Breast epithelium (tissue), 4 donors: ENCODE data around the gene CGREF1. TPM values are rescaled to one million over a fixed set of nuclear protein-coding genes. Genes with fewer than 3 reads are reported as not detected.

ENCODE experiments used
- DNase-seq, 2 donors: peaks; one replicate each; pipeline ENCODE4 v3.0.0-alpha.2; 2019; ENCODE audit warnings: low spot score in 2 of 2
- H3K27ac ChIP-seq, 2 donors: fragments of 200-600 bp; sonication (generic) in 1 of 2; one replicate each; pipeline ENCODE4 v1.5.1; 2016 to 2019; ENCODE audit warnings: mild to moderate bottlenecking in 1 of 2
- H3K27me3 ChIP-seq, 2 donors: fragments of 200-600 bp; sonication (generic) in 1 of 2; one replicate each; pipeline versions ENCODE4 v1.5.1 to v1.6.0; 2017 to 2019; ENCODE audit warnings: control low read depth in 1 of 2, mild to moderate bottlenecking in 1 of 2
- H3K36me3 ChIP-seq: fragments of 200-600 bp; one replicate; pipeline ENCODE4 v1.5.1; 2019
- H3K4me1 ChIP-seq, 2 donors: fragments of 200-600 bp; sonication (generic); one replicate each; pipeline ENCODE4 v1.5.1; 2016 to 2019; ENCODE audit warnings: control low read depth in 1 of 2
- H3K4me3 ChIP-seq, 3 donors: fragments of 200-600 bp; sonication (generic); 1 replicate in 2 of 3; 2 replicates in 1 of 3; pipeline ENCODE4 v1.5.1; 2016 to 2019; ENCODE audit warnings: mild to moderate bottlenecking in 3 of 3, moderate library complexity in 2 of 3
- H3K9me3 ChIP-seq, 2 donors: fragments of 200-600 bp; sonication (generic) in 1 of 2; one replicate each; pipeline ENCODE4 v1.5.1; 2016 to 2019; ENCODE audit warnings: control low read depth in 1 of 2
- CTCF ChIP-seq, 3 donors: fragments of 450-650 bp; IDR thresholded peaks; one replicate each; pipeline ENCODE4 v1.5.1; 2016 to 2017; ENCODE audit warnings: antibody characterized with exemption in 3 of 3, mild to moderate bottlenecking in 3 of 3, moderate library complexity in 3 of 3
- POLR2A ChIP-seq: fragments of 450-650 bp; IDR thresholded peaks from one replicate; pipeline ENCODE4 v1.6.1; 2016; ENCODE audit warnings: antibody characterized with exemption, mild to moderate bottlenecking, moderate library complexity
- POLR2AphosphoS5 ChIP-seq, 3 donors: sonication (generic); formaldehyde crosslinking; IDR thresholded peaks; one replicate each; pipeline ENCODE4 v1.6.1; 2017; ENCODE audit warnings: antibody characterized with exemption in 3 of 3
- intact Hi-C: fragments of 100-400 bp; cut with DNase I; formaldehyde crosslinking; loops from one replicate; pipeline ENCODE4 v1.15.1; 2023; ENCODE audit warnings: low total_unique reads
- total RNA-seq, 3 donors: library from RNA; depleted of rRNA; stranded (reverse); fragments of >200 nt; gene quantifications; one replicate each; pipeline ENCODE4 v1.1.0, GENCODE V29; 2016

The CGREF1 gene
- total RNA-seq, 3 donors from 2014 or later = 3.2 to 16.4 (median 3.4) TPM

- TF ChIP-seq POLR2A = no peak
- TF ChIP-seq CTCF (IDR thresholded peaks at IDR 0.05) = no peak
- TF ChIP-seq POLR2AphosphoS5 (IDR thresholded peaks at IDR 0.05) = no peak
- DNase-seq = no peak
- no peak overlapping the region for H3K4me3 ChIP-seq
- no peaks in the 10 kb centered on the region for H3K27me3 ChIP-seq
- peaks cover 0 to 18% of the 10 kb centered on the region in 2 donors for H3K4me1 ChIP-seq
- H3K36me3 ChIP-seq = no peaks in the 10 kb centered on the region
- H3K9me3 ChIP-seq = no peaks in the 10 kb centered on the region
- intact Hi-C loops = no loop called here
- H3K27ac ChIP-seq = no peak overlapping the region
Observed at GRCh38 chr2:27084297-27085061, 34.4 kb downstream of the CGREF1 start.

- Histone ChIP-seq H3K4me3 (no peak overlapping the region), H3K27me3 (no peaks in the 10 kb centered on the region), H3K9me3 (no peaks in the 10 kb centered on the region), H3K27ac (no peak overlapping the region), H3K4me1 (peaks cover 0 to 18% of the 10 kb centered on the region in 2 donors), H3K36me3 (no peaks in the 10 kb centered on the region)
- intact Hi-C loops = no loop called here
- no peak for TF ChIP-seq CTCF (IDR thresholded peaks at IDR 0.05)
- no peak for TF ChIP-seq POLR2A
- no peak for TF ChIP-seq POLR2AphosphoS5 (IDR thresholded peaks at IDR 0.05)
- no peak for DNase-seq
Observed at GRCh38 chr2:27083410-27084296, 35.3 kb downstream of the CGREF1 start.

- TF ChIP-seq POLR2AphosphoS5 (IDR thresholded peaks at IDR 0.05) = no peak
- TF ChIP-seq POLR2A = no peak
- TF ChIP-seq CTCF (IDR thresholded peaks at IDR 0.05) = no peak
- no peak overlapping the region for H3K4me3 ChIP-seq
- no peaks in the 10 kb centered on the region for H3K36me3 ChIP-seq
- intact Hi-C loops = no loop called here
- H3K27ac ChIP-seq = peak overlapping the region in 1 of 2 donors; percentile 36
- no peaks in the 10 kb centered on the region for H3K9me3 ChIP-seq
- peaks cover 0 to 18% of the 10 kb centered on the region in 2 donors for H3K4me1 ChIP-seq
- no peak for DNase-seq
- no peaks in the 10 kb centered on the region for H3K27me3 ChIP-seq
Observed at GRCh38 chr2:27082773-27083409, 36.0 kb downstream of the CGREF1 start.

DNA sequence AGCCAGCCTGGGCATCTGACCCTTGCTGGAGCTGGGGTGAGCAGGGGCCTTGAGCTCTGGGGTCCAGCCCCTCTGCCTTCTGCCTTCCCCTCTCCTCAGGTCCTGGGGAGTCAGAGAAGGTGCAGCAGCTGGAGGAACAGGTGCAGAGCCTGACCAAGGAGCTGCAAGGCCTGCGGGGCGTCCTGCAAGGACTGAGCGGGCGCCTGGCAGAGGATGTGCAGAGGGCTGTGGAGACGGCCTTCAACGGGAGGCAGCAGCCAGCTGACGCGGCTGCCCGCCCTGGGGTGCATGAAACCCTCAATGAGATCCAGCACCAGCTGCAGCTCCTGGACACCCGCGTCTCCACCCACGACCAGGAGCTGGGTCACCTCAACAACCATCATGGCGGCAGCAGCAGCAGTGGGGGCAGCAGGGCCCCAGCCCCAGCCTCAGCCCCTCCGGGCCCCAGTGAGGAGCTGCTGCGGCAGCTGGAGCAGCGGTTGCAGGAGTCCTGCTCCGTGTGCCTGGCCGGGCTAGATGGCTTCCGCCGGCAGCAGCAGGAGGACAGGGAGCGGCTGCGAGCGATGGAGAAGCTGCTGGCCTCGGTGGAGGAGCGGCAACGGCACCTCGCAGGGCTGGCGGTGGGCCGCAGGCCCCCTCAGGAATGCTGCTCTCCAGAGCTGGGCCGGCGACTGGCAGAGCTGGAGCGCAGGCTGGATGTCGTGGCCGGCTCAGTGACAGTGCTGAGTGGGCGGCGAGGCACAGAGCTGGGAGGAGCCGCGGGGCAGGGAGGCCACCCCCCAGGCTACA is 36.8 kb downstream of the CGREF1 start:
- Histone ChIP-seq H3K27me3 (no peaks in the 10 kb centered on the region), H3K4me1 (peaks cover 0 to 18% of the 10 kb centered on the region in 2 donors), H3K4me3 (peak overlapping the region in 1 of 3 donors; percentile 27), H3K27ac (peak overlapping the region; percentile 36 to 82), H3K9me3 (no peaks in the 10 kb centered on the region), H3K36me3 (no peaks in the 10 kb centered on the region)
- no peak for TF ChIP-seq CTCF (IDR thresholded peaks at IDR 0.05)
- no peak for TF ChIP-seq POLR2AphosphoS5 (IDR thresholded peaks at IDR 0.05)
- no peak for TF ChIP-seq POLR2A
- DNase-seq = no peak
- intact Hi-C loops = no loop called here
